HUES64 (cell line): Measurements from ENCODE around the gene TNFAIP8.

Source experiments
- H3K27ac ChIP-seq: 2 replicates; pipeline ENCODE4 v1.7.0; 2013; ENCODE audit warnings: low read depth, low read length, inconsistent platforms
- H3K27me3 ChIP-seq: 2 replicates; pipeline ENCODE4 v1.6.1; 2013; ENCODE audit warnings: mild to moderate bottlenecking, low read length; ENCODE audit not compliant: insufficient read depth
- H3K36me3 ChIP-seq: 2 replicates; pipeline ENCODE4 v1.6.1; 2013; ENCODE audit warnings: mild to moderate bottlenecking, low read length; ENCODE audit not compliant: insufficient read depth
- H3K4me1 ChIP-seq: 2 replicates; pipeline ENCODE4 v1.6.1; 2013; ENCODE audit warnings: mild to moderate bottlenecking, low read length, moderate library complexity; ENCODE audit not compliant: insufficient read depth
- H3K4me3 ChIP-seq: 2 replicates; pipeline ENCODE4 v1.5.1; 2013; ENCODE audit warnings: mild to moderate bottlenecking, low read length, moderate library complexity
- H3K9ac ChIP-seq: 2 replicates; pipeline ENCODE4 v1.6.1; 2013; ENCODE audit warnings: mild to moderate bottlenecking, low read depth, low read length
- H3K9me3 ChIP-seq: 2 replicates; pipeline ENCODE4 v1.6.1; 2013; ENCODE audit warnings: low read depth, low read length; ENCODE audit not compliant: insufficient read depth
- WGBS: fragments of 150-250, 120-280 bp; methylation state at CpG from one replicate; pipeline ENCODE4 v1.1.7; 2013; ENCODE audit warnings: missing lambda C conversion rate; 5-methylcytosine and 5-hydroxymethylcytosine counted together

TNFAIP8 gene

DNA sequence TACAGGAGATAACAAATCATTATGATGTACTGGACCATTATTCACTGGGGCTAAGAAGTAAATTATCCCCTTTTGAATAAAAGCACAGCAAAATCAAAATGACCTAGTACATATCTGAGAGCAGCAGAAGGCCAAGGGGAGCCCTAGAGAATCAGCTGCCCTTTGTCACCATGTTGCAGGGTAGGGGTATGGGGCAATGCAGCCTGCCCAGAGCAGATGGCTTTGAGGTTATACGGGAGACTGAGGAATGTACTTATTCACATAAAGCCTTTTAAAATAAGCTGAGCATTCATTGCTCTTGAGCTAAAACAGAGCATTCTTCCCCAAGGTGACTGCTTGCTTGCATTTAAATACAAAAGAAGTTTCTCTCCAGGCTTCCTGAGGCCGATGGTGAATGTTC lies 2.6 kb upstream of the TNFAIP8 start:
- Histone ChIP-seq H3K27me3 (peaks cover 27% of the 10 kb centered on the region), H3K27ac (no peak overlapping the region), H3K36me3 (no peaks in the 10 kb centered on the region), H3K4me1 (peaks cover 61% of the 10 kb centered on the region), H3K4me3 (no peak overlapping the region), H3K9ac (no peak overlapping the region), H3K9me3 (no peaks in the 10 kb centered on the region)
- 32% methylated on average over 2 of the region's 2 CpGs for WGBS

DNA sequence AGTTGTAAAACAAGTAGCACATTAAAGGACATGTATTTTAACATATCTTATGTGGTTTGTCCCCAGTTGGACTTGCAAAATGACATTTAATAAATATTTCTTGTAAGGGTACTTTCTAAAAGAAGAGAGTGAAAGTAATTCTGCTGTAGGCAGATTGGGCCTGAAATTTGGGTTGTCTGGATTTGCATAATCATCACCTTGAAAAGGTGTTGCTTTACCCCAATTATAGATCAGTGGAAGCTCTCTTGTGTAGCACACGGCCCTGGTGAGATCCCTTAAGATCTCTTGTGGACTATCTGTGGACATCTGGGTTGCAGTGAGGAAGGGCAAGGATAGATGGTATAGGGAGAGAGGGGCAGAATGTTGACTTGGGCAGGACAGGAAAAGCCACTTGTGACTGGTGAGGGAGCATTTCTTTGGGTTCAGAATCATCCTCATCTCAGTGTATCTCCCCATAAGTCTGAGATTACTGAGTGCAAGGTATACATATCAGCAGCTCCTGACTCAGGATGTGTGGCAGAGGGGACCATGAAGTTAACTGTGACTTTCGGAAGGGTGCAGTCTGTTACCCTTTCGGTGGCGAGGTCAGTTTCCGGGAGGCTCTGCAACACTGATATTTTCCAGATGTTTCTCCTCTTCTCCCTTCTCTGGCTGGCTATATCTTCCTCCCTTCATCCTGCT lies 2.0 kb upstream of the TNFAIP8 start:
- H3K4me1 ChIP-seq, result peaks cover 63% of the 10 kb centered on the region
- no peaks in the 10 kb centered on the region for H3K36me3 ChIP-seq
- no peak overlapping the region for H3K9ac ChIP-seq
- no peak overlapping the region for H3K4me3 ChIP-seq
- peaks cover 27% of the 10 kb centered on the region for H3K27me3 ChIP-seq
- no peaks in the 10 kb centered on the region for H3K9me3 ChIP-seq
- WGBS, result 86% methylated on average over 5 of the region's 5 CpGs
- H3K27ac ChIP-seq, result no peak overlapping the region

DNA sequence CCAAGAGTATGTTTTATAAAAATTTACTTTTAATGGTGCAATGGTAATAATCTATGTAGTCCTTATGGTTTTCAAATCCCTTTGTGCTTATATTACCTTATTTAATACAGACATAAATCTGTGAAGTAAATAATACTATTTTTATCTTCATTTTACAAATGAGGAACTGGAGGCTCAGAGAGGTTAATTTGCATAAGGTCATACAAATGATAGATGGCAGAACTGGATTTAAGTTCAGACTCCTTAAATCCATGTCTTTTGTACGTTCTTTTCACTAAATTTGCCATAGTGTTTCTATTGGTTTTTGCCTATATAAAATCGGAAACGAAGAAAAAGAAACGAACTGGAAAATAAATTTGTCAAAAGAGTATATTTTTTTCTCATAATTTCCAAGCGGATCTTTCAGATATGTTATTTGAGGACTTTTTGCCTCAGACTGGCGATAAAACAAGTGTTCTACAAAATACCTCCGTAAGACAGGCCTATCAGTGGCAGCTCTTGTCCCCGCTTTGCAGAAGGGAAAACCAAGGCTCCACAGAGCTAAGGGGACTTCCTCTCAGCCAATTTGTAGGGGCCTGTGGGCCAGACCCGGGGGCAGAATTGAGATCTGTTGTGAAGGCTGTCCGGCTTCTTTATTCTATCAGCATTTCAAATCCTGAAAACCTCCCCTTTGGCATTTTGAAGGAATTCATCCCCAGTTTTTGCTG lies 1.1 kb upstream of the TNFAIP8 start:
- H3K4me3 ChIP-seq, result peak overlapping the region; percentile 60
- peak overlapping the region; percentile 57 for H3K9ac ChIP-seq
- H3K27ac ChIP-seq, result no peak overlapping the region; the same call in 1 of the 2 replicates

DNA sequence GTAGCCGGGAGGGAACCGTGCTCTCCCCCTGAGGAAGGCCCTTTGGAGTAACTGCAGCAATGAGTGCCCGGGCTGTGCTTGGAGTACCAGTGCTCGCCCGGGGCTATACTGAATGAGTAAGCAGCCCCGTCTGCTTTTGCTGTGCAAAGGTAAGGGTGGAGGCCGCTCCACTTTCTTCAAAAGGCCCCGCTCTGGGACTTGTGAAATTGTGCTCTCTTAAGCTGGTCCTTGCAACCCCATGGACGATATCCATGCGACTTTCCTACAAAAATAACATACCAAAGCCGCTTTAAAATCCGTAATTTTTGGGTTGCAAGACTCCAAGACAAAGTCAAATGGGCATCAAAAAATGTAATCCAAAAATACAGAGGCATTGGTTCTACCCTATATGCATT lies 578 bp upstream of the TNFAIP8 start:
- H3K9me3 ChIP-seq, result no peaks in the 10 kb centered on the region
- WGBS, result 12% methylated on average over 12 of the region's 12 CpGs

More for the DNA sequence above, 1.1 kb upstream of the TNFAIP8 start:
- 80% methylated on average over 10 of the region's 10 CpGs for WGBS
- Histone ChIP-seq H3K36me3 (no peaks in the 10 kb centered on the region), H3K4me1 (peaks cover 59% of the 10 kb centered on the region), H3K9me3 (no peaks in the 10 kb centered on the region), H3K27me3 (peaks cover 27% of the 10 kb centered on the region)

DNA sequence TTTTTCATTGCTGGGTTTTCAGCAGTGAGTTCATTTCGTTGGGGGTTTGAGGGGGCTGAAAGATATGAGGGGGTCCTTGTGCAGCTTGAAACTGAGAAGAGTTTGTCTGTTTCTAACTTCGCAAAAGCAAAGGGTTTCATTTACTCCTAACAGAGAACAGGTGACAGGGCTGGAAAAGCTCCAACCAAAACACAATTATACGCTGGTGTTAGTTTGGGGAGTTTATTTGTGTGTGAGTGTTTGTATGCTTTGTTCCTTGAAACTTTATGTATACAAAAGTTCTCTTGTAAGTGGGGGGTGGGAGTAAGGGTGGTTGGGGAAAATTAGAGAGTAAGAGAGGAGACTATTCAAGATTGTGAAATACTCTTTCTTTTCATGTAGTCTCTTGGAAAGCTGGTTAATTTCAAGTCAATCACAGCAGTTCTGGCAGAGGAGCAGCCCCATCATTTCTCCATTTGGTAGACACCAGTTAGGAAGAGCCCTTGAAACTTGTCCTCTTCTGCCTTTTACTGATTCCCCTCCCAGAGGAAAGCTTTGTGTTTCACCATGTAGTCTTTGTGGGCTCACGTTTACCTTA lies 881 bp downstream of the TNFAIP8 start:
- Histone ChIP-seq H3K9me3 (no peaks in the 10 kb centered on the region), H3K4me1 (peaks cover 67% of the 10 kb centered on the region), H3K27ac (no peak overlapping the region), H3K4me3 (peak overlapping the region; percentile 60), H3K27me3 (peaks cover 27% of the 10 kb centered on the region), H3K9ac (peak overlapping the region; percentile 57; the same call in 1 of the 2 replicates), H3K36me3 (no peaks in the 10 kb centered on the region)
- 32% methylated on average over 4 of the region's 4 CpGs for WGBS

More for the DNA sequence above, 578 bp upstream of the TNFAIP8 start:
- Histone ChIP-seq H3K4me3 (peak overlapping the region; percentile 60), H3K27me3 (peaks cover 27% of the 10 kb centered on the region), H3K9ac (peak overlapping the region; percentile 57), H3K36me3 (no peaks in the 10 kb centered on the region), H3K27ac (no peak overlapping the region; the same call in 1 of the 2 replicates), H3K4me1 (peaks cover 60% of the 10 kb centered on the region)

DNA sequence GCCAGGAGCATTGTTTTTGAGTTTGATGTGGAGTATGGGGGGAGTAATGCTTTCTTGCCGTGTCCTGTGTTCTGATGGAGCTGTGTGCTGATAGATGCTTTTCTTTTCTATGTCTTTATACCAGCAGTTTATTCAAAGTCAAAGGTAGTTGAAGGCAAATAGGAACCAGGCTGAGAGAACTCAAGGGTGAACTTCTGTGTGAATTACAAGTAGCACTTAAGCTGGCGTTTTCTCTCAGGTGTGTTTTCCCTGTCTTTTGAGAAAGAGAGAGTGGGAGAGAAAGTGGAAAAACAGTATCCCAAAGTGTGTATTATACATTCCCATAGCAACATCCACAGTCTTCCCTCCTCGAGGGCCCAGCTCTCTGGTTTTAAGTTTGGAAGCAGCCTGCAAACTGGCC lies 1.5 kb downstream of the TNFAIP8 start:
- WGBS, result 50% methylated on average over 3 of the region's 3 CpGs
- H3K36me3 ChIP-seq, result no peaks in the 10 kb centered on the region
- no peak overlapping the region for H3K9ac ChIP-seq
- peaks cover 27% of the 10 kb centered on the region for H3K27me3 ChIP-seq
- H3K27ac ChIP-seq, result no peak overlapping the region
- H3K9me3 ChIP-seq, result no peaks in the 10 kb centered on the region
- peak overlapping the region; percentile 60; the same call in 1 of the 2 replicates for H3K4me3 ChIP-seq
- H3K4me1 ChIP-seq, result peaks cover 64% of the 10 kb centered on the region

DNA sequence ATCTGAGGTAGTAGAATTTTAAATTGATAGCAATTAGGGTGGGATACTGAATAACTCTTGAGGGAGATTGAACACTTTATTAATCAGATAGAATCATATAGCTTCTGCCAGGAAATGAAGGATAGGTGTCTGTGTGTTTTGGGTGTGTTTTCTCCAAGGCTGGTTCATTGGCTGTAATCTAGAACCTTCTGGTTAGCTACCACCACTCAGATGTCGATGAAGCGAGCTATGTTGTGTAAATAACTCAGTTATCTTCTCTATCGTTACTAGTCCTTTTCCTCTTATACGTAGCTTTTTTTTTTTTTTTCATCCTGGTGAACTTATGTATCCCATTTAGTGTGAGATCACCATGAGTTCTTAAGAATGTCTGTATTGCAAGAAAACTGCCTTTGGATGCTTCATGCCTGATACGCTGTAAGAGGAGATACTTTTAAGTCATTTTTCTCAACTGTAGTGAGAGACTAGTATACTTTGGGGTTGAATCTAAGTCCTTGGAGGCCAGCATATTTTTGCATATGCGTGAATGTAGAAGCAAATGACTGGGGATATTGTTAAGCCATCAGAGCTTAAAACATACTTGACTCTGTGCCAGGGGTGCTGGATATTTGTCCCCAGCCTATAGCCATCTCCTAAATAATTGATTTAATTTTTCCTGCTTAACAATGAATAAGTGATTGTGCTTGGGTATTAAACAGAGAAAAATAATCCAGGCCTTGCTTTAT lies 2.1 kb downstream of the TNFAIP8 start:
- H3K4me1 ChIP-seq, result peaks cover 58% of the 10 kb centered on the region
- H3K9ac ChIP-seq, result no peak overlapping the region
- no peaks in the 10 kb centered on the region for H3K9me3 ChIP-seq
- H3K27ac ChIP-seq, result no peak overlapping the region
- no peaks in the 10 kb centered on the region for H3K36me3 ChIP-seq
- H3K4me3 ChIP-seq, result no peak overlapping the region
- peaks cover 27% of the 10 kb centered on the region for H3K27me3 ChIP-seq
- WGBS, result 90% methylated on average over 5 of the region's 6 CpGs

DNA sequence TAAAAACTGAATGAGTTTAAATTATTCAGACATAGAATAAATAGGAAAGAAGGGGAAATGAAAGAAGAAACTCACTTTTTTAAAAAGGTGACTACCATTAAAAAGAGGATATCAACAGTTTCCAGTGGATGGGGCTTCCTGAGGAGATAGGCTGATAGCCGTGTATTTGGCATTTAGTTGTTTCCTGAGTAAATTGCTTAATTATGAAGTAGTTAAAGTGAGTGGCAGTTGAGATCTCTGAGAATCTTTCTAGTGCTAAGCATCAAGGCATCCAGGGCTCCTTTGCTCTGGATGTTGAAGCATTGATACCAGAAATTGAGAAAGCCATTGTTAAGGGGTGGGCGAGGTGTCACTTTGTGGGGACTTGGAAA lies 2.7 kb downstream of the TNFAIP8 start:
- no peaks in the 10 kb centered on the region for H3K9me3 ChIP-seq
- no peaks in the 10 kb centered on the region for H3K36me3 ChIP-seq
- no peak overlapping the region for H3K27ac ChIP-seq
- H3K4me1 ChIP-seq, result peaks cover 52% of the 10 kb centered on the region
- H3K4me3 ChIP-seq, result no peak overlapping the region
- no peak overlapping the region for H3K9ac ChIP-seq
- WGBS, result 84% methylated on average over 2 of the region's 2 CpGs
- peaks cover 27% of the 10 kb centered on the region for H3K27me3 ChIP-seq

DNA sequence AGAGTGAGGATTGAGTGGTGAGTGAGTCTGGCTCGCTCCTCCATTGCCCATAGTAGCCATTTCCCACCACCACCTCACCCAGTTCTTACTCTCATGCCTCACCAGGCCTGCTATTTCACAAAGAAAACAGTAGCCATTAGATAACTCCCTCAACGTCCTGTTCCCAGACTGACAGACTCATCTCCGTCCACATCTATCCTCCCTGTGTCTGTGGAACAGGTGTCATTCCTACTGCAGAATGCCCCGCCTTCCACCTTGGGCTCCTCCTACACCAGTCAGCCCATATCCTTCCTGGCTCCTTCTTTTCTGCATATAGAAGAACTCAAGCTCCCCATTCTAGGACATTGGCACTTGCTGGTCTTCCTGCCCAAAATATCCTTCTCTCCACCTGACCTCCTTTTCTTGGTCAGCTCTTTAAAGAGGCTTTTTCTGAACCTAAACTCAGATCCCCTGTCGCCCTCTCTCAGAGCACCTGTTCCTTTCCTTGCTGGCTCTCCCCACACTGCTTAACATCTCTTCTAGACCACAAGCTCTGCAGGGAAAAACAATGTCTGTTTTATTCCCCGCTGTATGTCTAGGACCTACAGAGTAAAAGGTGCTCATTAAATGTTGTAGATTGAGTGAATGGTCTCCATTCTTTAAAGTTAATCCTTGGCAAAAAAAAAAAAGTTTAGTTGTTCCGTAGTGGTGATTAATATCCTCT lies 3.2 kb downstream of the TNFAIP8 start:
- no peak overlapping the region for H3K4me3 ChIP-seq
- no peaks in the 10 kb centered on the region for H3K9me3 ChIP-seq
- H3K36me3 ChIP-seq, result no peaks in the 10 kb centered on the region
- no peak overlapping the region for H3K9ac ChIP-seq
- peaks cover 47% of the 10 kb centered on the region for H3K4me1 ChIP-seq
- WGBS, result 71% methylated on average over 6 of the region's 7 CpGs
- no peak overlapping the region for H3K27ac ChIP-seq
- H3K27me3 ChIP-seq, result peaks cover 27% of the 10 kb centered on the region

DNA sequence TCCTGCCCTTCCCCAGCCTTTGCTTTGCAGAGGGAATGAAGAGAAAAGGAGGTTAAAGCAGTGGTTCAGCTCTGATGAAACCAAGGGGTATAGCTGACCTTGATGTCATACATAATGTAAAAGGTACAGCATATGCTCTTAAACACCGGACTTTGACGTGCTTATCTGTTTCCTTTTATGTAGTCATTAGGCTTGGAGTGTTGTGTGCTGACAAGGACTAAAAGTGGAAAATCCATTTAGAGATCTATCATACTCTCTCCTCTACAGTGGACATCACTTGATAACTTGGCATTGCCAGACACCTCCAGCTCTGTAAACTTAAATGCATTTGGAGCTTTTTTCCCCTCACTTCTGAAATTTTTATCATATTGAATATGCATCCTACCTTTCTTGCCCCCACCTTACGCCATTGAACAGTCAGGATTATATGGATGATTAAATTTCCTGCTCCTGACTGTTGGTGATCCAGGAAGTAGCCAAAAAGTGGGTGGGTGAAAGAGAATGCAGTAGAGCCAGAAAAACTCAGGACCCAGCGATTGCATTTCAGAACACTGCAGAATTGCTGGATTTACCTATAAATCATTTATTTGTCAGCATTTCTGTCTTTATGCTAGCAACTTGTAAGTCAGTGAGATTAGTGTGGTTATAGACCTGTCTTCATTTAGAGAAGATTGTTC lies 4.1 kb downstream of the TNFAIP8 start:
- Histone ChIP-seq H3K4me1 (peaks cover 39% of the 10 kb centered on the region), H3K27ac (no peak overlapping the region), H3K9ac (no peak overlapping the region), H3K27me3 (peaks cover 20% of the 10 kb centered on the region), H3K9me3 (no peaks in the 10 kb centered on the region), H3K4me3 (no peak overlapping the region), H3K36me3 (no peaks in the 10 kb centered on the region)
- WGBS, result 83% methylated on average over 4 of the region's 4 CpGs
